Panc1 (cell line): ENCODE results near the gene P2RX1. TPM values are rescaled to one million over a fixed set of nuclear protein-coding genes. Genes with fewer than 3 reads are reported as not detected.
A peak's percentile ranks its signal among the peaks of the same experiment; 100 is the strongest.
"Not testable (repeated sequence)": the region's sequence is repeated elsewhere in the genome, so short reads cannot be mapped to it uniquely, and the experiment has no call there.

Experiments
- ATAC-seq: fragments of 200-7000 bp; cut with Tn5 transposase; 2 replicates; pipeline ENCODE4 v1.9.1; 2020; ENCODE audit warnings: mild to moderate bottlenecking, moderate library complexity
- BruUV-seq: library from RNA; stranded (reverse); fragments of 400-500 nt; replicated peaks from 2 replicates; lab custom pipeline; 2021; lab: Mats Ljungman, UMichigan
- CTCF ChIA-PET: fragments of 300-600 bp; sonication (Branson Sonifier 250); formaldehyde crosslinking; loops from one replicate; lab custom pipeline; 2022; ENCODE audit warnings: antibody characterized with exemption; lab: Charles Lee
- POLR2A ChIA-PET: fragments of 300-600 bp; sonication (Branson Sonifier 250); formaldehyde crosslinking; loops from one replicate; lab custom pipeline; 2022; ENCODE audit warnings: antibody characterized with exemption; lab: Charles Lee
- DNase-seq: peaks from one replicate; pipeline ENCODE4 v3.0.0-alpha.2; 2010; ENCODE audit warnings: low read depth, low spot score
- H3K27ac ChIP-seq: 2 replicates; pipeline ENCODE4 v1.5.1; 2011; ENCODE audit warnings: mild to moderate bottlenecking, low read length, inconsistent platforms
- H3K27me3 ChIP-seq: fragments of 200-500 bp; sonication (Bioruptor generic); 2 replicates; pipeline ENCODE4 v1.6.0; 2014; ENCODE audit warnings: low read length, inconsistent platforms; ENCODE audit not compliant: control insufficient read depth, insufficient read depth
- H3K36me3 ChIP-seq: fragments of 200-500 bp; sonication (Bioruptor generic); 2 replicates; pipeline ENCODE4 v1.5.1; 2014; ENCODE audit warnings: inconsistent platforms, mild to moderate bottlenecking, low read length, moderate library complexity; ENCODE audit not compliant: control insufficient read depth, insufficient read depth
- H3K4me1 ChIP-seq: 2 replicates; pipeline ENCODE4 v1.5.1; 2011; ENCODE audit warnings: inconsistent platforms, mild to moderate bottlenecking, low read length, moderate library complexity; ENCODE audit not compliant: control insufficient read depth, insufficient read depth
- H3K4me3 ChIP-seq, 2 experiments: 2 replicates each; pipeline ENCODE4 v1.5.1; 2011 to 2012; ENCODE audit warnings: low read depth in 2 of 2, low read length in 2 of 2, mild to moderate bottlenecking in 2 of 2, inconsistent platforms in 1 of 2, moderate library complexity in 1 of 2
- H3K9me3 ChIP-seq: fragments of 200-500 bp; sonication (Bioruptor generic); 2 replicates; pipeline ENCODE4 v1.5.1; 2014; ENCODE audit warnings: low read depth, mild to moderate bottlenecking, inconsistent platforms, low read length, moderate library complexity; ENCODE audit not compliant: control insufficient read depth, insufficient read depth
- POLR2AphosphoS5 ChIP-seq: IDR thresholded peaks from 2 replicates; pipeline ENCODE4 v1.6.1; 2012; ENCODE audit warnings: mild to moderate bottlenecking, low read depth, low read length, moderate library complexity
- SIN3A ChIP-seq: IDR thresholded peaks from 2 replicates; pipeline ENCODE4 v1.6.1; 2012; ENCODE audit warnings: low read depth, mild to moderate bottlenecking, low read length, moderate library complexity, borderline replicate concordance; ENCODE audit not compliant: insufficient read depth
- TCF7L2 ChIP-seq: IDR thresholded peaks from 2 replicates; pipeline ENCODE4 v1.6.1; 2011; ENCODE audit warnings: mild to moderate bottlenecking, low read depth, low read length, inconsistent platforms
- in situ Hi-C: cut with HindIII; loops from 2 replicates; pipeline ENCODE4 v1.10.0; 2016; ENCODE audit warnings: low sequenced_read_pairs, low pct_unique_long_range_greater_than_20kb
- intact Hi-C: fragments of 100-400 bp; cut with micrococcal nuclease; formaldehyde crosslinking; loops from one replicate; pipeline ENCODE4 v1.10.0; 2022; ENCODE audit not compliant: unreplicated experiment
- total RNA-seq: library from RNA; stranded (reverse); gene quantifications from one replicate; pipeline ENCODE4 v1.2.1, GENCODE V29; 2021; ENCODE audit not compliant: unreplicated experiment
- TF ChIP-seq, protein P1 (sequence below), 2 experiments: IDR thresholded peaks; 2 replicates each; pipeline ENCODE4 v1.6.1; 2011 to 2012; ENCODE audit warnings: low read depth in 2 of 2, control low read depth in 1 of 2, low read length in 1 of 2, mild to moderate bottlenecking in 1 of 2, moderate library complexity in 1 of 2; ENCODE audit not compliant: insufficient read depth in 1 of 2
- TF ChIP-seq, protein P2 (sequence below): fragments of 450-650 bp; IDR thresholded peaks from 2 replicates; pipeline ENCODE4 v1.5.1; 2017; ENCODE audit warnings: mild to moderate bottlenecking

P2RX1 gene
- total RNA-seq, 1 experiment from 2014 or later = not detected

DNA sequence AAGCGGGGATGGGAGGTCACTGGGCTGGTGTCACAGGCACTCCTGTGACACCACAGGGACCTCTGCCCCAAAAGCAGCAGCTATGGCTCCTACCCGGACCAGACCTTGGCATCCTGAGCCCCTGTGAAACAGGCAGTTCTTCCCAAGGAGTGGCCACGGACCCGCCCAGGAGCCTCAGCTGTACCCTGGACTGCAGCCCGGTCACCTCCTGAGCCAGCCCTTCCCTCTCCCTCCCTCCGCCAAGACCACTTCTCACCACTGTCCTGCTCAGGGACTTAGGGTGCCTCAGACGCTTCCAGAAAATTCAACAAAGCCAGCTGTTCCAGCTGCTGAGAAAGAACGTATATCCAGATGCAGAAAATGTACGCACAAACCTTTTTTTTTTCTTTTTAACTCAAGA, 56.3 kb downstream of the P2RX1 start:
- Histone ChIP-seq H3K27me3 (no peaks in the 10 kb centered on the region), H3K9me3 (no peaks in the 10 kb centered on the region), H3K4me1 (no peaks in the 10 kb centered on the region), H3K27ac (no peak overlapping the region), H3K4me3 (no peak overlapping the region), H3K36me3 (no peaks in the 10 kb centered on the region)
- intact Hi-C loops (no loop called here), in situ Hi-C loops (no loop called here)
- ChIA-PET POLR2A (no interaction called here), CTCF (no interaction called here)
- TF ChIP-seq SIN3A = no peak
- no peak for TF ChIP-seq TCF7L2
- TF ChIP-seq, protein P1, sequence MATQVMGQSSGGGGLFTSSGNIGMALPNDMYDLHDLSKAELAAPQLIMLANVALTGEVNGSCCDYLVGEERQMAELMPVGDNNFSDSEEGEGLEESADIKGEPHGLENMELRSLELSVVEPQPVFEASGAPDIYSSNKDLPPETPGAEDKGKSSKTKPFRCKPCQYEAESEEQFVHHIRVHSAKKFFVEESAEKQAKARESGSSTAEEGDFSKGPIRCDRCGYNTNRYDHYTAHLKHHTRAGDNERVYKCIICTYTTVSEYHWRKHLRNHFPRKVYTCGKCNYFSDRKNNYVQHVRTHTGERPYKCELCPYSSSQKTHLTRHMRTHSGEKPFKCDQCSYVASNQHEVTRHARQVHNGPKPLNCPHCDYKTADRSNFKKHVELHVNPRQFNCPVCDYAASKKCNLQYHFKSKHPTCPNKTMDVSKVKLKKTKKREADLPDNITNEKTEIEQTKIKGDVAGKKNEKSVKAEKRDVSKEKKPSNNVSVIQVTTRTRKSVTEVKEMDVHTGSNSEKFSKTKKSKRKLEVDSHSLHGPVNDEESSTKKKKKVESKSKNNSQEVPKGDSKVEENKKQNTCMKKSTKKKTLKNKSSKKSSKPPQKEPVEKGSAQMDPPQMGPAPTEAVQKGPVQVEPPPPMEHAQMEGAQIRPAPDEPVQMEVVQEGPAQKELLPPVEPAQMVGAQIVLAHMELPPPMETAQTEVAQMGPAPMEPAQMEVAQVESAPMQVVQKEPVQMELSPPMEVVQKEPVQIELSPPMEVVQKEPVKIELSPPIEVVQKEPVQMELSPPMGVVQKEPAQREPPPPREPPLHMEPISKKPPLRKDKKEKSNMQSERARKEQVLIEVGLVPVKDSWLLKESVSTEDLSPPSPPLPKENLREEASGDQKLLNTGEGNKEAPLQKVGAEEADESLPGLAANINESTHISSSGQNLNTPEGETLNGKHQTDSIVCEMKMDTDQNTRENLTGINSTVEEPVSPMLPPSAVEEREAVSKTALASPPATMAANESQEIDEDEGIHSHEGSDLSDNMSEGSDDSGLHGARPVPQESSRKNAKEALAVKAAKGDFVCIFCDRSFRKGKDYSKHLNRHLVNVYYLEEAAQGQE (IDR thresholded peaks at IDR 0.05; ENCODE audit: insufficient read depth in 1 of 2, low read depth in 2 of 2, low read length in 1 of 2) = no peak
- TF ChIP-seq POLR2AphosphoS5 = no peak
- TF ChIP-seq, protein P2, sequence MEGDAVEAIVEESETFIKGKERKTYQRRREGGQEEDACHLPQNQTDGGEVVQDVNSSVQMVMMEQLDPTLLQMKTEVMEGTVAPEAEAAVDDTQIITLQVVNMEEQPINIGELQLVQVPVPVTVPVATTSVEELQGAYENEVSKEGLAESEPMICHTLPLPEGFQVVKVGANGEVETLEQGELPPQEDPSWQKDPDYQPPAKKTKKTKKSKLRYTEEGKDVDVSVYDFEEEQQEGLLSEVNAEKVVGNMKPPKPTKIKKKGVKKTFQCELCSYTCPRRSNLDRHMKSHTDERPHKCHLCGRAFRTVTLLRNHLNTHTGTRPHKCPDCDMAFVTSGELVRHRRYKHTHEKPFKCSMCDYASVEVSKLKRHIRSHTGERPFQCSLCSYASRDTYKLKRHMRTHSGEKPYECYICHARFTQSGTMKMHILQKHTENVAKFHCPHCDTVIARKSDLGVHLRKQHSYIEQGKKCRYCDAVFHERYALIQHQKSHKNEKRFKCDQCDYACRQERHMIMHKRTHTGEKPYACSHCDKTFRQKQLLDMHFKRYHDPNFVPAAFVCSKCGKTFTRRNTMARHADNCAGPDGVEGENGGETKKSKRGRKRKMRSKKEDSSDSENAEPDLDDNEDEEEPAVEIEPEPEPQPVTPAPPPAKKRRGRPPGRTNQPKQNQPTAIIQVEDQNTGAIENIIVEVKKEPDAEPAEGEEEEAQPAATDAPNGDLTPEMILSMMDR = no peak
- BruUV-seq = no TSS peak
- no peak for ATAC-seq
- no peak for DNase-seq

DNA sequence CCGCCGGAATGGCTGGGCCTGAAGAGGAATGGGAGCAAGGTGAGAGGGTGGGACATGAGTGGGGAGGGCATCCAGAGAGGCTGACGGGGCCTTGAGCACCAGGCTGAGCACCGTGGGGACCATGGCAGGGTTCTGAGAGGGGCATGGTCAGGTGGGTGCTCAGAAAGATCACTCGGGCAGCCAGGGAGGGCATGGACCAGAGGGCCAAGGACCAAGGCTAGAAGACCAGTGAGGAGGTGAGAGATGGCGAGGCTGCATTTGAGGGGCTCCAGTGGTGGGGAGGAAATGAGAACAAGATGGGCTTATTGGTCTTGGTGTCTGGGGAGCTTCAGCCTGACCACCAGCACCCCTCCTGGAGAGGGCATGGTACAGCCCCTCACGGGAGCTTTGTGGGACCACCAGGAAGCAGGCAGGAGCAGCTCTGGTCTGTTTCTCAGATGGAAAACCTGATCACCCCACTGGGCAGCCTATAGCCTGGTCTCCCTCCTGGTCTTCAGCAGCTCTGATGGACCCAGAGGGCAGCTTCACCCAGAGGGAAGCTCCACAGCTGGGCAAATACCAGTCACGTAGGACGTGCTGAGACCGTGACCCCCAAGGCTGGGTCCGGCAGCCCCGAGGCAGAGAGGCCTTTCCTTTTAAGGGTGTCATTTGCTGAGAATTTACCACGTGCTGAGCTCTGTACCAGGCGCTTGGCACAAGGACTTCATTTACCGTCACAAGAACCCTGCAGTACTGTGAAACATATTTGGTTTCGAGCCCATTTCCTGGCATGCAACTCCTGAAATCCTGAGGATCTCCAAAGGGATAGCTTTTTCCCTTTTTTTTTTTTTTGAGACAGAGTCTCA, 58.8 kb downstream of the P2RX1 start:
- no TSS peak for BruUV-seq
- no peaks in the 10 kb centered on the region for H3K4me1 ChIP-seq
- H3K9me3 ChIP-seq = no peaks in the 10 kb centered on the region
- CTCF ChIA-PET = no interaction called here
- no peak overlapping the region for H3K27ac ChIP-seq
- POLR2A ChIA-PET = interaction anchor here (0.7 kb wide), 1 partner anchor 45 kb away, joined by 8 read pairs; no protein-coding TSS in a partner anchor
- in situ Hi-C loops (no loop called here), intact Hi-C loops (no loop called here)
- ATAC-seq = peak; percentile 30; the same call in 1 of the 2 replicates
- H3K36me3 ChIP-seq = no peaks in the 10 kb centered on the region
- DNase-seq = no peak
- no peaks in the 10 kb centered on the region for H3K27me3 ChIP-seq
- no peak overlapping the region for H3K4me3 ChIP-seq
- TF ChIP-seq POLR2AphosphoS5 = no peak
- TF ChIP-seq SIN3A = no peak
- TF ChIP-seq, protein P2 = no peak
- TF ChIP-seq, protein P1 (IDR thresholded peaks at IDR 0.05; ENCODE audit: insufficient read depth in 1 of 2, low read depth in 2 of 2, low read length in 1 of 2) = no peak
- TF ChIP-seq TCF7L2 = no peak

DNA sequence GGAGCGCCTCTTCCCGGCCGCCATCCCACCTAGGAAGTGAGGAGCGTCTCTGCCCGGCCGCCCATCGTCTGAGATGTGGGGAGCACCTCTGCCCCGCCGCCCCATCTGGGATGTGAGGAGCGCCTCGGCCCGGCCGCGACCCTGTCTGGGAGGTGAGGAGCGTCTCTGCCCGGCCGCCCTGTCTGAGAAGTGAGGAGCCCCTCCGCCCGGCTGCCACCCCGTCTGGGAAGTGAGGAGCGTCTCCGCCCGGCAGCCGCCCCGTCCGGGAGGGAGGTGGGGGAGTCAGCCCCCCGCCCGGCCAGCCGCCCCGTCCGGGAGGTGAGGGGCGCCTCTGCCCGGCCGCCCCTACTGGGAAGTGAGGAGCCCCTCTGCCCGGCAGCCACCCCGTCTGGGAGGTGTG, 62.1 kb downstream of the P2RX1 start:
- ATAC-seq, BruUV-seq, H3K9me3 ChIP-seq, POLR2A ChIA-PET, H3K27ac ChIP-seq, H3K4me1 ChIP-seq, H3K36me3 ChIP-seq, H3K4me3 ChIP-seq, H3K27me3 ChIP-seq, DNase-seq, in situ Hi-C loops, CTCF ChIA-PET, intact Hi-C loops: not testable (repeated sequence)
